ENCODE results near the gene HOXD13. TPM values are rescaled to one million over a fixed set of nuclear protein-coding genes. Genes with fewer than 3 reads are reported as not detected.

The HOXD13 gene
- polyA plus RNA-seq, 2 of the 4 experiments (the other 2 are of a cell fraction): 0.13 to 0.35 TPM

DNA sequence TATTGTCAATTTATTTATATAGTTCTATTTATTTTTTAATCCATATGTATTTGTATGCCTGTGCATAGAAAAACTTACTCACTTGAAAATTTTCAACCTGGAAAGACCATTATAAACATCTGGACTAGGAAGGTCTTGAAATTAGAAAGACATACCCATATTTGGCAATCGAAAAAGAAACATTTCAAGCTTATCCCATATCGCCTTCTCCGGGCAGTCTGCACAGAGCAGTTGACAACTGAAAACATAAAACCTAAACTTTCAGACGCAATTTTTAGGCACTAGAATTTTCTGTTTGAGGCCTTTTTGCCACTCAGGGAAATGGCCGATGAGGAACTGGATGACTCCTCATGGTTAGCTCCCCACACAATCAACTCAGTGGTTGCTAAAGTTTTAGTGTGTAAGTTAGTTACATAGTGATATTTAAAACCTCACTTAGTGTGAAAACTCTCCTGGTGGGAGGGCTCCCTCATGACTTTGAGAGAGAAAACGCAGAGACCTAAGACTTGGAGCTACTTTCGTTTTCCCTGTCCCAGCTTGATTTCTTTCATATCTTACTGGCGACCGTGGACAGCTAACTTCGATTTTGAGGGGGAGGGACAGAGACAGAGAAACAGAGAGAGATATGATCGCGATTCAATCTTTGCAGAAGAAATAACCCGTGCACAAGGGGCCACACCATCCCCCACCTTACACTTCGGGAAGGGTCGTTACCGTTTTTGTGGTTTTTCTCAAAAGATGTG, 3.9 kb downstream of the HOXD13 start:
- TF ChIP-seq NR3C1 (IDR thresholded peaks at IDR 0.05) (no peak), EHF (CRISPR knock-in tag; IDR thresholded peaks at IDR 0.05) (no peak), ZC3H11A (IDR thresholded peaks at IDR 0.05) (no peak), CBX8 (IDR thresholded peaks at IDR 0.05) (0 out of 2 replicates have a peak, but pooled peaks have one; percentile 50), RNF2 (IDR thresholded peaks at IDR 0.05; ENCODE audit: borderline replicate concordance, low read depth) (peak; percentile 69; the same call in 1 of the 2 replicates), TFCP2L1 (CRISPR knock-in tag; IDR thresholded peaks at IDR 0.05) (no peak)
- FAIRE-seq: no peak
- no peak for ATAC-seq

GRCh38 chr2:176096986-176097819, 4.7 kb downstream of the HOXD13 start:
- ATAC-seq (peak; percentile 91 to 97), FAIRE-seq (no peak), DNase-seq (ENCODE audit: low read depth in 1 of 2, low spot score in 1 of 2) (peak; percentile 81 to 84)
- Histone ChIP-seq H3K4me3 (peak overlapping the region; percentile 55), H3K27ac (peak overlapping the region; percentile 73 to 90), H3K4me1 (peaks cover 7% of the 10 kb centered on the region; the same call in 2 of the 3 replicates), H3K9me3 (no peaks in the 10 kb centered on the region), H3K4me2 (peak overlapping the region; percentile 84)
- WGBS (ENCODE audit: missing lambda C conversion rate): 7% methylated on average over 34 of the region's 45 CpGs
- ChIA-PET POLR2A (interaction anchor here (0.5 to 1.1 kb wide), 2 partner anchors 12 to 35 kb away, joined by 3 to 4 read pairs; no protein-coding TSS in a partner anchor), CTCF (interaction anchor here (0.6 to 4.5 kb wide), 38 partner anchors 10 to 1442 kb away, joined by 3 to 57 read pairs (median 4); partner anchors contain the start of genes EVX2 and HOXD11)
- TF ChIP-seq HDAC2 (IDR thresholded peaks at IDR 0.05) (no peak), EP300 (IDR thresholded peaks at IDR 0.05) (no peak), ZSCAN20 (CRISPR knock-in tag; IDR thresholded peaks at IDR 0.05) (no peak), HEYL (CRISPR knock-in tag; IDR thresholded peaks at IDR 0.05) (no peak), EHMT2 (IDR thresholded peaks at IDR 0.05; ENCODE audit: low read depth) (no peak), MAFK (IDR thresholded peaks at IDR 0.05; ENCODE audit: partially characterized antibody) (no peak), CBX8 (IDR thresholded peaks at IDR 0.05) (no peak), CHD2 (IDR thresholded peaks at IDR 0.05; ENCODE audit: low read length, partially characterized antibody) (no peak), CEBPB (IDR thresholded peaks at IDR 0.05) (no peak), JUN (IDR thresholded peaks at IDR 0.05) (peak in 1 of 2 experiments; percentile 30; a peak in 1 of 5 replicates), SMC3 (IDR thresholded peaks at IDR 0.05) (peak; percentile 79), MAX (IDR thresholded peaks at IDR 0.05) (peak; percentile 80), RFX5 (IDR thresholded peaks at IDR 0.05) (no peak), ESRRA (IDR thresholded peaks at IDR 0.05; ENCODE audit: borderline replicate concordance, low read length) (no peak), REST (IDR thresholded peaks at IDR 0.05) (no peak), FOSB (CRISPR knock-in tag; IDR thresholded peaks at IDR 0.05) (no peak), FOSL2 (IDR thresholded peaks at IDR 0.05) (no peak), FOSL2 (CRISPR knock-in tag; IDR thresholded peaks at IDR 0.05) (no peak), ELK1 (IDR thresholded peaks at IDR 0.05; ENCODE audit: low read depth, low read length) (no peak), HOXB5 (CRISPR knock-in tag; IDR thresholded peaks at IDR 0.05) (no peak), HES2 (IDR thresholded peaks at IDR 0.05) (no peak), ZFP36 (IDR thresholded peaks at IDR 0.05; ENCODE audit: borderline replicate concordance, partially characterized antibody) (no peak), RARB (CRISPR knock-in tag; IDR thresholded peaks at IDR 0.05) (no peak), NR3C1 (IDR thresholded peaks at IDR 0.05) (no peak), CHD4 (IDR thresholded peaks at IDR 0.05; ENCODE audit: borderline replicate concordance) (no peak)
- TF ChIP-seq, protein P1, sequence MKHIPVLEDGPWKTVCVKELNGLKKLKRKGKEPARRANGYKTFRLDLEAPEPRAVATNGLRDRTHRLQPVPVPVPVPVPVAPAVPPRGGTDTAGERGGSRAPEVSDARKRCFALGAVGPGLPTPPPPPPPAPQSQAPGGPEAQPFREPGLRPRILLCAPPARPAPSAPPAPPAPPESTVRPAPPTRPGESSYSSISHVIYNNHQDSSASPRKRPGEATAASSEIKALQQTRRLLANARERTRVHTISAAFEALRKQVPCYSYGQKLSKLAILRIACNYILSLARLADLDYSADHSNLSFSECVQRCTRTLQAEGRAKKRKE (CRISPR knock-in tag; IDR thresholded peaks at IDR 0.05; ENCODE audit: low read depth): no peak

More for the DNA sequence above, 3.9 kb downstream of the HOXD13 start:
- ChIA-PET POLR2A (interaction anchor here (1.1 kb wide), 1 partner anchor 11 kb away, joined by 3 read pairs; no protein-coding TSS in a partner anchor), CTCF (interaction anchor here (0.6 to 4.5 kb wide), 28 partner anchors 8 to 1441 kb away, joined by 3 to 57 read pairs (median 4); partner anchors contain the start of genes EVX2 and HOXD11)
- Histone ChIP-seq H3K9me3 (no peaks in the 10 kb centered on the region), H3K27ac (no peak overlapping the region), H3K4me3 (peak overlapping the region; percentile 55; the same call in 2 of the 3 replicates), H3K4me1 (peaks cover 7% of the 10 kb centered on the region; the same call in 2 of the 3 replicates), H3K4me2 (peak overlapping the region; percentile 84)
- 68% methylated on average over 16 of the region's 16 CpGs for WGBS (ENCODE audit: missing lambda C conversion rate)
- DNase-seq (ENCODE audit: low read depth in 1 of 2, low spot score in 1 of 2): no peak

Measured in A549 (cell line).